Colonic mucosa (tissue), 4 donors: Measurements from ENCODE around the gene CHD2. TPM values are rescaled to one million over a fixed set of nuclear protein-coding genes. Genes with fewer than 3 reads are reported as not detected.

Experiments
- DNase-seq: peaks from one replicate; pipeline ENCODE4 v3.0.0-alpha.2; 2020
- H3K27ac ChIP-seq: fragments of 200-600 bp; one replicate; pipeline ENCODE4 v1.8.0; 2021
- H3K27me3 ChIP-seq: fragments of 200-600 bp; one replicate; pipeline ENCODE4 v1.8.0; 2021
- H3K36me3 ChIP-seq: fragments of 200-600 bp; one replicate; pipeline ENCODE4 v1.8.0; 2021
- H3K4me1 ChIP-seq: fragments of 200-600 bp; one replicate; pipeline ENCODE4 v1.8.0; 2021; ENCODE audit warnings: mild to moderate bottlenecking
- H3K4me3 ChIP-seq: fragments of 200-600 bp; one replicate; pipeline ENCODE4 v1.8.0; 2021
- H3K9ac ChIP-seq, 2 donors: one replicate each; pipeline ENCODE4 v1.7.0; 2013; ENCODE audit warnings: control low read depth in 2 of 2, low read depth in 2 of 2, low read length in 2 of 2
- H3K9me3 ChIP-seq: fragments of 200-600 bp; one replicate; pipeline ENCODE4 v1.8.0; 2021
- CTCF ChIP-seq: fragments of 200-600 bp; IDR thresholded peaks from one replicate; pipeline ENCODE4 v1.8.0; 2022; ENCODE audit warnings: antibody characterized with exemption, mild to moderate bottlenecking
- intact Hi-C: fragments of 100-400 bp; cut with DNase I; formaldehyde crosslinking; loops from one replicate; pipeline ENCODE4 v1.14.1; 2022
- total RNA-seq, 2 donors: library from RNA; stranded (reverse); fragmentation: NEBNext Ultra II Directional in 1 of 2; extraction: Animal tissue kit (Norgen Biotek cat#: 25700) in 1 of 2; gene quantifications; one replicate each; pipeline ENCODE4 v1.2.1, GENCODE V29; 2021
- donor health status: healthy.
- donor health status: DM: no; HTN: no; CAD: no.
- donor health status: DM: no; HTN: no; CAD: no.

Gene CHD2
- total RNA-seq, 2 donors from 2014 or later: 87.5 to 121 TPM

GRCh38 chr15:93033434-93034045 lies 133.4 kb downstream of the CHD2 start:
- intact Hi-C loops: loop anchor here (5.0 to 10.0 kb wide), 2 partner anchors 941 to 1084 kb away; no protein-coding TSS in a partner anchor
- no peak for TF ChIP-seq CTCF
- H3K27me3 ChIP-seq: no peaks in the 10 kb centered on the region
- no peaks in the 10 kb centered on the region for H3K36me3 ChIP-seq
- peaks cover 7% of the 10 kb centered on the region for H3K4me1 ChIP-seq
- DNase-seq: no peak
- no peak overlapping the region for H3K9ac ChIP-seq
- H3K9me3 ChIP-seq: no peaks in the 10 kb centered on the region
- H3K4me3 ChIP-seq: no peak overlapping the region
- H3K27ac ChIP-seq: no peak overlapping the region

- Histone ChIP-seq H3K9me3 (no peaks in the 10 kb centered on the region), H3K4me1 (no peaks in the 10 kb centered on the region), H3K9ac (no peak overlapping the region), H3K27ac (no peak overlapping the region), H3K36me3 (no peaks in the 10 kb centered on the region), H3K27me3 (no peaks in the 10 kb centered on the region), H3K4me3 (no peak overlapping the region)
- intact Hi-C loops: loop anchor here (5.0 to 10.0 kb wide), 2 partner anchors 940 to 1083 kb away; no protein-coding TSS in a partner anchor
- TF ChIP-seq CTCF: no peak
- no peak for DNase-seq
These were observed 134.4 kb downstream of the CHD2 start for GRCh38 chr15:93034512-93034911.

DNA sequence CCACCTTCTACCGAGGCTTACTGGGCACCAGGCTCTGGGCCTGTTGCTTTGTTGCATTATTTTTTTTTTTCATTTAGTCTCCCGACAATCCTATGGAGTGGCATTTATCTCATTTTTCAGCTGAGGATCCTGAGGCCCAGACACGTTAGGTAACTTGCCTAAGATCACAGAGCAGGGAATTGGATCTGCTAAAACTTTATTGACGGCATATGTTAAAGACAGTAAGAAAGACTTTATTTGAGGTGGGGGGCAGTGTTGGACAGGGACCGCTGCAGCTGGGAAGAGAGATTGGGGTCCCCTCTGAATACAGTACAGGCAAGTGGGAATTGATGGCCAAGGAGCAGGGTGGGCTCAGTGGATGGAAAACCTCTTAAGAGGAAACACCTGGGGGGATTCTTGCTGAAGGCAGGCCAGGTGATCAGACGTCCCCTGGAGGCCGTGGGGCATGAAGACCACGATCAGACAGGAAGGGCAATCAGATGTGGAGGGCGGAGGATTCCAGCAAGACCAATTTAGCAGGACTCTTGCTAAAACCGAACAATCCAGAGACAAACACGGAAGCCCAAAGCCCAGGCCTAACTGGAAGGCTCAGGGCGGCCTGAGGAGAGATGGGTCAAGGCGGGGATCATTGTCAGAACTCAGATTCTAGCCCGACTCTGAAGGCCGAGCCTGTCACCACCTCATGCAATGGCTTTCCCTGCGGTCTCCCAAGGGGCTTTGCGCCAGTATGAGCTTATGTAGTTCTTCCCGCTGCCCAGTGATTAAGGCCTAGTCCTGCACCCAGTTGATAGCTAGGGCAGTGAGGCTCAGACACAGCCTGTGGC lies 135.2 kb downstream of the CHD2 start:
- no peak for DNase-seq
- no peak overlapping the region for H3K27ac ChIP-seq
- H3K27me3 ChIP-seq: no peaks in the 10 kb centered on the region
- no peak for TF ChIP-seq CTCF
- H3K9ac ChIP-seq: no peak overlapping the region
- H3K4me1 ChIP-seq: no peaks in the 10 kb centered on the region
- H3K4me3 ChIP-seq: no peak overlapping the region
- intact Hi-C loops: loop anchor here (10.0 kb wide), 1 partner anchor 939 kb away; no protein-coding TSS in a partner anchor
- no peaks in the 10 kb centered on the region for H3K36me3 ChIP-seq
- no peaks in the 10 kb centered on the region for H3K9me3 ChIP-seq

DNA sequence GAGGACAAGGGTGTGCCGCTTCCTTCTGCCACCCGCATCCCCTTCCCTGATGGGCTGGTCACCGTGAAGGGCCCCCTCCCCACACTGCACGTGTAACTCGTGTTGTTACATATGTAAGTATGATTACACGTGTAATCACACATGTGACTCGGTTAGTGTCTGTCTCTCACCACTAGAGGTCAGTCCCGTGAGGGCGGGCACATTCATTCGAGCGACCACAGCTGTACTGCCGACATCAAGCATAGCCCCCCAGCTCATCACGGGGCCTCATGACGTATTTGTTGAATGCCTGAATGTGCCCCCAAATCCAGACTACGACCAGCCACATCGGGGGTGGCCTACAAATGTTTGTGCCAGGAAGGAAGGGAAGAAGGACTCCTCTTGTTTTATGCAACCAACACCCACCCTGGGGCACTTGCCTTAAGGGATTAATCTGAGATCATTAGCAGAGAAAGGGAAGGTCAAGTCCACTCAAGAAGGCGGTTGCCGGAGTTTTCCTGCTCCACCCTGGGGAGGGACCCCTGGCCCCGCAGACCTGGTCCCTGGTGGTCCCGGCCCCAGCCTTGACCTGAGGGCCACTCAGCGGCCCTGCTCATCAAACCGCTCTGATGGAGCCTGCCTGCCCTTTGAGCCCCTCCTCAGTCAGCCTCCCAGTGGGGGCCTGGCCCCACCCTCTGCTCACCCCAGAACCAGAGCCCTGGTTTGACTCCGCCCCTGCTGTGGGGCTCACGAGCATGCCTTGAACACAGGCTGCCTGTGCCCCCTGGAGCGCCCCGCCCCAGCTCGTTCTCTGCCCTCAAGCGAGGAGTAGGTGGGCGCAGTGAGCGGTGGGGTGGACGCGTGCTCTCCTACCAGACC lies 136.1 kb downstream of the CHD2 start:
- intact Hi-C loops: loop anchor here (10.0 kb wide), 1 partner anchor 939 kb away; no protein-coding TSS in a partner anchor
- no peaks in the 10 kb centered on the region for H3K27me3 ChIP-seq
- H3K9ac ChIP-seq: no peak overlapping the region
- no peaks in the 10 kb centered on the region for H3K4me1 ChIP-seq
- H3K36me3 ChIP-seq: no peaks in the 10 kb centered on the region
- H3K9me3 ChIP-seq: no peaks in the 10 kb centered on the region
- H3K27ac ChIP-seq: no peak overlapping the region
- H3K4me3 ChIP-seq: no peak overlapping the region
- no peak for DNase-seq
- TF ChIP-seq CTCF: peak; percentile 29
